ENCODE results near the gene B9D1.

B9D1 gene

GRCh38 chr17:19336938-19337711 lies 25.4 kb downstream of the B9D1 start:
- no peak for DNase-seq

GRCh38 chr17:19335951-19336631 lies 26.4 kb downstream of the B9D1 start:
- DNase-seq, result no peak

GRCh38 chr17:19334331-19334730 lies 28.2 kb downstream of the B9D1 start:
- no peak for DNase-seq

GRCh38 chr17:19333736-19334290 lies 28.7 kb downstream of the B9D1 start:
- no peak for DNase-seq

- no peak for DNase-seq
Observed at GRCh38 chr17:19333132-19333440, 29.4 kb downstream of the B9D1 start.

- DNase-seq, result no peak
Observed at GRCh38 chr17:19332371-19333131, 30.0 kb downstream of the B9D1 start.

GRCh38 chr17:19331543-19332245 lies 30.8 kb downstream of the B9D1 start:
- no peak for DNase-seq

- peak; percentile 48 for DNase-seq
Observed at GRCh38 chr17:19331134-19331533, 31.4 kb downstream of the B9D1 start.

GRCh38 chr17:19330271-19330670 lies 32.3 kb downstream of the B9D1 start:
- no peak for DNase-seq

- no peak for DNase-seq
Observed at GRCh38 chr17:19329839-19330238, 32.7 kb downstream of the B9D1 start.

- DNase-seq, result no peak
Observed at GRCh38 chr17:19329136-19329535, 33.4 kb downstream of the B9D1 start.

- DNase-seq, result no peak
Observed at GRCh38 chr17:19328441-19329061, 34.0 kb downstream of the B9D1 start.

- DNase-seq, result peak; percentile 78
Observed at GRCh38 chr17:19327031-19327783, 35.3 kb downstream of the B9D1 start.

GRCh38 chr17:19325542-19325941 lies 37.0 kb downstream of the B9D1 start:
- no peak for DNase-seq

GRCh38 chr17:19322861-19323260 lies 39.7 kb downstream of the B9D1 start:
- DNase-seq, result no peak

GRCh38 chr17:19322129-19322505 lies 40.4 kb downstream of the B9D1 start:
- DNase-seq, result no peak

GRCh38 chr17:19321481-19322128 lies 40.9 kb downstream of the B9D1 start:
- DNase-seq, result no peak

GRCh38 chr17:19320876-19321275 lies 41.6 kb downstream of the B9D1 start:
- DNase-seq, result no peak

GRCh38 chr17:19319771-19320505 lies 42.6 kb downstream of the B9D1 start:
- no peak for DNase-seq

GRCh38 chr17:19318611-19319010 lies 43.9 kb downstream of the B9D1 start:
- no peak for DNase-seq

Data from NCI-H226 (cell line).